ENCODE results near the gene ZNF346. TPM values are rescaled to one million over a fixed set of nuclear protein-coding genes. Genes with fewer than 3 reads are reported as not detected.

ZNF346 gene
- total and polyA plus RNA-seq, 2 of the 13 experiments (the other 11 are each of a cell fraction or from before 2014, with no cell fraction given) = 8.6 to 19.4 TPM

- TF ChIP-seq DR1 (CRISPR knock-in tag; IDR thresholded peaks at IDR 0.05) = peak; percentile 95
- TF ChIP-seq FOXM1 (CRISPR knock-in tag; IDR thresholded peaks at IDR 0.05) = no peak
- peak; percentile 57; the same call in 1 of the 2 replicates for TF ChIP-seq ZNF256 (CRISPR knock-in tag; conservative IDR thresholded peaks at IDR 0.05)
- TF ChIP-seq TAF1 (CRISPR knock-in tag; IDR thresholded peaks at IDR 0.05) = peak; percentile 84
- TF ChIP-seq, protein P1, sequence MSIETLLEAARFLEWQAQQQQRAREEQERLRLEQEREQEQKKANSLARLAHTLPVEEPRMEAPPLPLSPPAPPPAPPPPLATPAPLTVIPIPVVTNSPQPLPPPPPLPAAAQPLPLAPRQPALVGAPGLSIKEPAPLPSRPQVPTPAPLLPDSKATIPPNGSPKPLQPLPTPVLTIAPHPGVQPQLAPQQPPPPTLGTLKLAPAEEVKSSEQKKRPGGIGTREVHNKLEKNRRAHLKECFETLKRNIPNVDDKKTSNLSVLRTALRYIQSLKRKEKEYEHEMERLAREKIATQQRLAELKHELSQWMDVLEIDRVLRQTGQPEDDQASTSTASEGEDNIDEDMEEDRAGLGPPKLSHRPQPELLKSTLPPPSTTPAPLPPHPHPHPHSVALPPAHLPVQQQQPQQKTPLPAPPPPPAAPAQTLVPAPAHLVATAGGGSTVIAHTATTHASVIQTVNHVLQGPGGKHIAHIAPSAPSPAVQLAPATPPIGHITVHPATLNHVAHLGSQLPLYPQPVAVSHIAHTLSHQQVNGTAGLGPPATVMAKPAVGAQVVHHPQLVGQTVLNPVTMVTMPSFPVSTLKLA (IDR thresholded peaks at IDR 0.05) = no peak
- TF ChIP-seq, protein P2, sequence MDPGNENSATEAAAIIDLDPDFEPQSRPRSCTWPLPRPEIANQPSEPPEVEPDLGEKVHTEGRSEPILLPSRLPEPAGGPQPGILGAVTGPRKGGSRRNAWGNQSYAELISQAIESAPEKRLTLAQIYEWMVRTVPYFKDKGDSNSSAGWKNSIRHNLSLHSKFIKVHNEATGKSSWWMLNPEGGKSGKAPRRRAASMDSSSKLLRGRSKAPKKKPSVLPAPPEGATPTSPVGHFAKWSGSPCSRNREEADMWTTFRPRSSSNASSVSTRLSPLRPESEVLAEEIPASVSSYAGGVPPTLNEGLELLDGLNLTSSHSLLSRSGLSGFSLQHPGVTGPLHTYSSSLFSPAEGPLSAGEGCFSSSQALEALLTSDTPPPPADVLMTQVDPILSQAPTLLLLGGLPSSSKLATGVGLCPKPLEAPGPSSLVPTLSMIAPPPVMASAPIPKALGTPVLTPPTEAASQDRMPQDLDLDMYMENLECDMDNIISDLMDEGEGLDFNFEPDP (CRISPR knock-in tag; conservative IDR thresholded peaks at IDR 0.05) = 0 out of 2 replicates have a peak, but pooled peaks have one; percentile 48
- TF ChIP-seq ZNF780A (CRISPR knock-in tag; IDR thresholded peaks at IDR 0.05) = no peak
- TF ChIP-seq SOX6 (IDR thresholded peaks at IDR 0.05) = no peak
- peak; percentile 34; the same call in 1 of the 2 replicates for TF ChIP-seq SOX6 (CRISPR knock-in tag; IDR thresholded peaks at IDR 0.05)
- TF ChIP-seq RBM39 (IDR thresholded peaks at IDR 0.05; ENCODE audit: low read depth, low read length, poor library complexity, severe bottlenecking) = peak; percentile 43
- no peak for TF ChIP-seq JUN (CRISPR knock-in tag; IDR thresholded peaks at IDR 0.05)
- no peak for TF ChIP-seq PCBP2 (optimal IDR thresholded peaks at IDR 0.05; ENCODE audit: low read depth, low read length, poor library complexity, severe bottlenecking)
- no peak for TF ChIP-seq ATF1 (CRISPR knock-in tag; IDR thresholded peaks at IDR 0.05)
- TF ChIP-seq ZBTB49 (CRISPR knock-in tag; IDR thresholded peaks at IDR 0.05; ENCODE audit: borderline replicate concordance) = no peak
- TF ChIP-seq ZNF766 (CRISPR knock-in tag; IDR thresholded peaks at IDR 0.05; ENCODE audit: borderline replicate concordance) = no peak
- no peak for TF ChIP-seq SKI (IDR thresholded peaks at IDR 0.05; ENCODE audit: partially characterized antibody)
- TF ChIP-seq ERF (CRISPR knock-in tag; IDR thresholded peaks at IDR 0.05) = no peak; the same call in 1 of the 2 replicates
- TF ChIP-seq ZNF563 (CRISPR knock-in tag; IDR thresholded peaks at IDR 0.05) = peak; percentile 57
- TF ChIP-seq ZNF354B (CRISPR knock-in tag; IDR thresholded peaks at IDR 0.05) = no peak
- TF ChIP-seq MAFG (CRISPR knock-in tag; IDR thresholded peaks at IDR 0.05) = no peak
- TF ChIP-seq ZNF546 (CRISPR knock-in tag; conservative IDR thresholded peaks at IDR 0.05) = no peak
- peak; percentile 66; the same call in 1 of the 2 replicates for TF ChIP-seq NAIF1 (CRISPR knock-in tag; IDR thresholded peaks at IDR 0.05; ENCODE audit: borderline replicate concordance)
- TF ChIP-seq REPIN1 (CRISPR knock-in tag; IDR thresholded peaks at IDR 0.05; ENCODE audit: borderline replicate concordance, low read depth) = peak; percentile 89
- TF ChIP-seq, protein P3, sequence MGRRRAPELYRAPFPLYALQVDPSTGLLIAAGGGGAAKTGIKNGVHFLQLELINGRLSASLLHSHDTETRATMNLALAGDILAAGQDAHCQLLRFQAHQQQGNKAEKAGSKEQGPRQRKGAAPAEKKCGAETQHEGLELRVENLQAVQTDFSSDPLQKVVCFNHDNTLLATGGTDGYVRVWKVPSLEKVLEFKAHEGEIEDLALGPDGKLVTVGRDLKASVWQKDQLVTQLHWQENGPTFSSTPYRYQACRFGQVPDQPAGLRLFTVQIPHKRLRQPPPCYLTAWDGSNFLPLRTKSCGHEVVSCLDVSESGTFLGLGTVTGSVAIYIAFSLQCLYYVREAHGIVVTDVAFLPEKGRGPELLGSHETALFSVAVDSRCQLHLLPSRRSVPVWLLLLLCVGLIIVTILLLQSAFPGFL (CRISPR knock-in tag; IDR thresholded peaks at IDR 0.05) = no peak
Observed at GRCh38 chr5:177022386-177023302, at the start of gene ZNF346 (continued).
